IMR-90 (cell line): ENCODE measurements around the gene LINC00632. TPM values are rescaled to one million over a fixed set of nuclear protein-coding genes. Genes with fewer than 3 reads are reported as not detected.
"Not testable (repeated sequence)": the region's sequence is repeated elsewhere in the genome, so short reads cannot be mapped to it uniquely, and the experiment has no call there.

Source experiments
- ATAC-seq: fragments of 200-7000 bp; cut with Tn5 transposase; 2 replicates; pipeline ENCODE4 v1.9.1; 2020; ENCODE audit warnings: low read depth, mild to moderate bottlenecking, moderate library complexity
- BruUV-seq: library from RNA; stranded (reverse); fragments of 400-500 nt; replicated peaks from 2 replicates; lab custom pipeline; 2021; lab: Mats Ljungman, UMichigan
- CTCF ChIA-PET: fragments of 300-600 bp; formaldehyde crosslinking; extraction: SDS; loops from one replicate; lab custom pipeline; 2021; ENCODE audit warnings: antibody characterized with exemption; lab: Yijun Ruan, JAX
- POLR2A ChIA-PET: fragments of 300-600 bp; sonication (Branson Sonifier 250); formaldehyde crosslinking; loops from one replicate; lab custom pipeline; 2022; ENCODE audit warnings: antibody characterized with exemption; ENCODE audit not compliant: unreplicated experiment; lab: Charles Lee
- DNase-seq: peaks from one replicate; pipeline ENCODE4 v3.0.0; 2013
- H2AFZ ChIP-seq: replicated peaks from 2 replicates; pipeline ENCODE3; 2013; ENCODE audit warnings: low read length, mild to moderate bottlenecking; ENCODE audit not compliant: poor library complexity
- H2AK5ac ChIP-seq: 2 replicates; pipeline ENCODE4 v1.6.1; 2013; ENCODE audit warnings: low read depth, low read length, inconsistent platforms
- H2AK9ac ChIP-seq: replicated peaks from 2 replicates; pipeline ENCODE3; 2013; ENCODE audit warnings: mild to moderate bottlenecking, low read depth, low read length, moderate library complexity; ENCODE audit not compliant: poor library complexity
- H2BK120ac ChIP-seq: 2 replicates; pipeline ENCODE4 v1.6.1; 2013; ENCODE audit warnings: low read depth, low read length, inconsistent platforms
- H2BK15ac ChIP-seq: 3 replicates; pipeline ENCODE4 v1.6.1; 2013; ENCODE audit warnings: low read depth, low read length, inconsistent platforms
- H2BK20ac ChIP-seq: 2 replicates; pipeline ENCODE4 v1.6.1; 2013; ENCODE audit warnings: low read depth, mild to moderate bottlenecking, inconsistent platforms, low read length, moderate library complexity
- H2BK5ac ChIP-seq: 2 replicates; pipeline ENCODE4 v1.6.1; 2013; ENCODE audit warnings: mild to moderate bottlenecking, low read depth, low read length, inconsistent platforms; ENCODE audit not compliant: poor library complexity, severe bottlenecking
- H3K14ac ChIP-seq: replicated peaks from 2 replicates; pipeline ENCODE4 v1.6.1; 2013; ENCODE audit warnings: low read depth, low read length, inconsistent platforms
- H3K18ac ChIP-seq: 2 replicates; pipeline ENCODE4 v1.6.1; 2013; ENCODE audit warnings: low read depth, low read length, control low read depth
- H3K23ac ChIP-seq: 2 replicates; pipeline ENCODE4 v1.6.1; 2013; ENCODE audit warnings: low read depth, low read length, inconsistent platforms
- H3K27ac ChIP-seq: 2 replicates; pipeline ENCODE4 v1.5.1; 2013; ENCODE audit warnings: mild to moderate bottlenecking, control low read depth, low read length; ENCODE audit not compliant: insufficient read depth
- H3K27me3 ChIP-seq: 2 replicates; pipeline ENCODE4 v1.6.1; 2013; ENCODE audit warnings: low read length; ENCODE audit not compliant: control insufficient read depth, insufficient read depth
- H3K36me3 ChIP-seq: 2 replicates; pipeline ENCODE4 v1.6.1; 2013; ENCODE audit warnings: low read length, mixed read lengths; ENCODE audit not compliant: control insufficient read depth, insufficient read depth
- H3K4ac ChIP-seq: 2 replicates; pipeline ENCODE4 v1.6.1; 2013; ENCODE audit warnings: low read depth, low read length, inconsistent platforms
- H3K4me1 ChIP-seq: 2 replicates; pipeline ENCODE4 v1.6.1; 2013; ENCODE audit warnings: low read length, mixed read lengths; ENCODE audit not compliant: control insufficient read depth, insufficient read depth
- H3K4me2 ChIP-seq: 2 replicates; pipeline ENCODE4 v1.6.1; 2013; ENCODE audit warnings: low read depth, mild to moderate bottlenecking, control low read depth, low read length, moderate library complexity
- H3K4me3 ChIP-seq: 2 replicates; pipeline ENCODE4 v1.5.1; 2013; ENCODE audit warnings: low read depth, mild to moderate bottlenecking, control low read depth, low read length, moderate library complexity; ENCODE audit not compliant: insufficient read depth
- H3K56ac ChIP-seq: 2 replicates; pipeline ENCODE4 v1.6.1; 2013; ENCODE audit warnings: low read length, inconsistent platforms; ENCODE audit not compliant: insufficient read depth; ENCODE audit errors: extremely low read depth
- H3K79me1 ChIP-seq, 2 experiments: 2 replicates each; pipeline ENCODE4 v1.6.1; 2013; ENCODE audit warnings: low read length in 2 of 2, inconsistent platforms in 1 of 2, low read depth in 1 of 2
- H3K9ac ChIP-seq: 2 replicates; pipeline ENCODE4 v1.6.1; 2013; ENCODE audit warnings: low read depth, low read length, control low read depth
- H3K9me1 ChIP-seq: 2 replicates; pipeline ENCODE4 v1.6.1; 2013; ENCODE audit warnings: low read length, inconsistent platforms; ENCODE audit not compliant: insufficient read depth
- H3K9me3 ChIP-seq: 2 replicates; pipeline ENCODE4 v1.6.1; 2013; ENCODE audit warnings: low read length; ENCODE audit not compliant: control insufficient read depth, insufficient read depth
- H4K20me1 ChIP-seq: 2 replicates; pipeline ENCODE4 v1.6.1; 2013; ENCODE audit warnings: low read length, inconsistent platforms; ENCODE audit not compliant: insufficient read depth
- H4K5ac ChIP-seq: 2 replicates; pipeline ENCODE4 v1.6.1; 2013; ENCODE audit warnings: mild to moderate bottlenecking, low read depth, low read length, control low read depth
- H4K8ac ChIP-seq, 2 experiments: 2 replicates each; pipeline ENCODE4 v1.6.1; 2013; ENCODE audit warnings: low read depth in 2 of 2, low read length in 2 of 2, control low read depth in 1 of 2, inconsistent platforms in 1 of 2
- H4K91ac ChIP-seq: 2 replicates; pipeline ENCODE4 v1.6.1; 2013; ENCODE audit warnings: low read depth, low read length, inconsistent platforms; ENCODE audit not compliant: insufficient read depth
- WGBS, 2 experiments: methylation state at CpG; one replicate each; pipeline versions ENCODE4 v1.1.5 to v1.1.7; 2013; ENCODE audit warnings: missing lambda C conversion rate in 2 of 2; ENCODE audit not compliant: insufficient read length in 1 of 2; ENCODE audit errors: extremely low coverage in 2 of 2; 5-methylcytosine and 5-hydroxymethylcytosine counted together
- dilution Hi-C: fragments of 300-500 bp; cut with HindIII; formaldehyde crosslinking; loops from one replicate; pipeline ENCODE4 v1.14.3; 2018; ENCODE audit warnings: low sequenced_read_pairs; ENCODE audit not compliant: unreplicated experiment
- in situ Hi-C: fragments of 300-500 bp; cut with MboI; formaldehyde crosslinking; loops from 3 replicates; pipeline ENCODE4 v1.14.3; 2019; ENCODE audit warnings: low sequenced_read_pairs, inconsistent platforms, mixed read lengths
- intact Hi-C: fragments of 100-400 bp; cut with micrococcal nuclease; formaldehyde crosslinking; loops from 2 replicates; pipeline ENCODE4 v1.10.0; 2022
- polyA plus RNA-seq, 3 experiments: library from polyadenylated mRNA; depleted of rRNA; stranded (reverse); fragments of >200 nt; gene quantifications; 2 replicates each; pipeline ENCODE4 v1.2.3, GENCODE V29; 2012; ENCODE audit warnings: low replicate concordance in 1 of 3
- total RNA-seq: library from RNA; depleted of rRNA; stranded (reverse); fragments of >200 nt; gene quantifications from 2 replicates; pipeline ENCODE4 v1.2.3, GENCODE V29; 2012

LINC00632 gene
- total and polyA plus RNA-seq, 2 of the 4 experiments (the other 2 are of a cell fraction): 7.2 to 25.0 TPM

DNA sequence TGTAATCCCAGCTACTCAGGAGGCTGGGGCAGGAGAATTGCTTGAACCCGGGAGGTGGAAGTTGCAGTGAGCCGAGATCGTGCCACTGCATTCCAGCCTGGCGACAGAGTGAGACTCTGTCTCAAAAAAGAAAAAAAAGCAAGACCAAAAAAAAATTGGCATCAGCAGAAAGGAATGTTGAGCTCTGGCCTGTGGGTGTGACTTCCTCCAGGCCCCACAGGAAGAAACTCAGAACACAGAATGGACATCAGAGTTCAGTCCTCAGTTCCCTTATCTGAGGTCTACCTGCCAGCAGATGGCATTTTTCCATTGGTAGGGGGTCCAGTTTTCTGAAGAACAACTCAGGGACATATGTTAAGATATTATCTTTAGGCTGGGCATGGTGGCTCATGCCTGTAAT lies 18.0 kb upstream of the LINC00632 start:
- H2AFZ ChIP-seq, H2AK5ac ChIP-seq, H3K4me2 ChIP-seq, H2BK120ac ChIP-seq, H3K18ac ChIP-seq, H3K9me3 ChIP-seq, intact Hi-C loops, H2BK15ac ChIP-seq, H3K36me3 ChIP-seq, BruUV-seq, H4K91ac ChIP-seq, H3K4ac ChIP-seq, H2BK20ac ChIP-seq, H3K27me3 ChIP-seq, POLR2A ChIA-PET, H3K4me1 ChIP-seq, H4K5ac ChIP-seq, H3K9me1 ChIP-seq, H3K27ac ChIP-seq, ATAC-seq, H3K14ac ChIP-seq, H2BK5ac ChIP-seq, H3K56ac ChIP-seq, in situ Hi-C loops, H2AK9ac ChIP-seq, H4K20me1 ChIP-seq, H4K8ac ChIP-seq, CTCF ChIA-PET, H3K23ac ChIP-seq, dilution Hi-C loops, H3K9ac ChIP-seq, H3K79me1 ChIP-seq, H3K4me3 ChIP-seq: not testable (repeated sequence)
- peak; percentile 18 for DNase-seq
- WGBS, 2 experiments: no CpG with 5 or more reads among the region's 4 CpGs
